ENCODE measurements around the gene MAB21L1. TPM values are rescaled to one million over a fixed set of nuclear protein-coding genes. Genes with fewer than 3 reads are reported as not detected.
A peak's percentile ranks its signal among the peaks of the same experiment; 100 is the strongest.

MAB21L1 gene
- total and polyA plus RNA-seq, 2 of the 8 experiments (the other 6 are each of a cell fraction or from before 2014, with no cell fraction given): not detected

GRCh38 chr13:35475212-35475959, 1.1 kb downstream of the MAB21L1 start:
- CTCF ChIA-PET (ENCODE audit: partially characterized antibody): interaction anchor here (1.1 kb wide), 1 partner anchor 245 kb away, joined by 4 read pairs; no protein-coding TSS in a partner anchor
- Histone ChIP-seq H3K18ac (ENCODE audit: extremely low read depth, low read length) (0 out of 2 replicates have a peak overlapping the region, but pooled peaks have one; percentile 3), H3K4me1 (replicated peaks in 1 of 4; ENCODE audit: control insufficient read depth in 3 of 4, insufficient read depth in 4 of 4, low read length in 3 of 4) (peaks cover 13 to 41% (median 28%) of the 10 kb centered on the region in 4 experiments), H3K23me2 (ENCODE audit: low read depth, low read length) (peaks cover 26% of the 10 kb centered on the region), H4K5ac (ENCODE audit: insufficient read length, low read depth, low read length) (no peak overlapping the region), H2BK120ac (replicated peaks; ENCODE audit: low read depth, low read length) (no peak overlapping the region), H2BK20ac (ENCODE audit: low read length) (no peak overlapping the region), H3K9me3 (ENCODE audit: insufficient read depth in 2 of 2, low read depth in 1 of 2, low read length in 1 of 2) (no peaks in the 10 kb centered on the region), H2AFZ (ENCODE audit: low read length) (no peak overlapping the region), H3K27me3 (replicated peaks in 1 of 4; ENCODE audit: control insufficient read depth in 3 of 4, extremely low read depth in 1 of 4, insufficient read depth in 3 of 4, low read length in 3 of 4) (peaks cover 47 to 85% (median 66%) of the 10 kb centered on the region in 4 experiments), H3K36me3 (ENCODE audit: control insufficient read depth in 2 of 4, insufficient read depth in 4 of 4, low read length in 3 of 4) (no peaks in the 10 kb centered on the region), H2BK12ac (ENCODE audit: low read depth, low read length) (0 out of 2 replicates have a peak overlapping the region, but pooled peaks have one; percentile 21), H2BK5ac (ENCODE audit: low read depth, low read length) (no peak overlapping the region), H2AK5ac (ENCODE audit: low read depth, low read length) (no peak overlapping the region), H3K14ac (ENCODE audit: insufficient read length) (no peak overlapping the region), H3K4ac (replicated peaks; ENCODE audit: insufficient read length, low read depth, low read length) (no peak overlapping the region), H3K23ac (ENCODE audit: insufficient read length) (no peak overlapping the region), H4K91ac (replicated peaks; ENCODE audit: insufficient read length, low read length) (no peak overlapping the region), H3K56ac (replicated peaks; ENCODE audit: insufficient read length, low read depth, low read length) (no peak overlapping the region), H2BK15ac (ENCODE audit: low read length) (no peak overlapping the region), H3K79me2 (ENCODE audit: control insufficient read depth in 1 of 2, insufficient read depth in 2 of 2, low read length in 2 of 2) (no peaks in the 10 kb centered on the region), H3K4me2 (ENCODE audit: insufficient read depth in 1 of 2, low read depth in 2 of 2, low read length in 2 of 2) (peak overlapping the region; percentile 92 to 93), H3K79me1 (ENCODE audit: low read depth, low read length) (no peaks in the 10 kb centered on the region), H3K4me3 (ENCODE audit: extremely low read depth in 1 of 4, insufficient read depth in 2 of 4, low read depth in 3 of 4, low read length in 4 of 4) (peak overlapping the region; percentile 41 to 63 (median 48)), H4K8ac (ENCODE audit: extremely low read depth, insufficient read depth, low read length) (peak overlapping the region; percentile 36; the same call in 1 of the 2 replicates), H3K9ac (replicated peaks in 1 of 4; ENCODE audit: extremely low read depth in 1 of 4, low read depth in 3 of 4, low read length in 3 of 4) (0 out of 7 replicates have a peak overlapping the region, but pooled peaks of 1 of the 4 experiments have one; percentile 50), H3K27ac (ENCODE audit: low read depth, low read length) (no peak overlapping the region), H4K20me1 (replicated peaks in 1 of 2; ENCODE audit: control insufficient read depth in 1 of 2, insufficient read depth in 2 of 2, low read length in 2 of 2) (peaks cover 22 to 37% of the 10 kb centered on the region in 2 experiments)
- DNase-seq (ENCODE audit: low read depth in 1 of 2, low spot score in 2 of 2): peak in 1 of 2 experiments; percentile 71
- peak; percentile 50 for FAIRE-seq
- WGBS, 2 experiments (ENCODE audit: extremely low coverage in 1 of 2, insufficient coverage in 1 of 2, insufficient read length in 1 of 2, insufficient replicate concordance in 2 of 2, low coverage in 1 of 2, low lambda C conversion rate in 2 of 2, missing lambda C conversion rate in 1 of 2): 1% methylated on average over 42 of the region's 47 CpGs; no CpG with 5 or more reads in 1 of the 2 experiments
- POLR2A ChIA-PET (ENCODE audit: partially characterized antibody): interaction anchor here (0.6 kb wide), 1 partner anchor 428 kb away, joined by 3 read pairs; no protein-coding TSS in a partner anchor
- TF ChIP-seq CTBP2 (IDR thresholded peaks at IDR 0.05; ENCODE audit: borderline replicate concordance, insufficient read depth, insufficient read length, low read length) (peak; percentile 83), EZH2 (IDR thresholded peaks at IDR 0.05; ENCODE audit: low read depth, low read length, severe bottlenecking) (peak; percentile 79), TBP (IDR thresholded peaks at IDR 0.05; ENCODE audit: low read depth, low read length) (0 out of 2 replicates have a peak, but pooled peaks have one; percentile 20), SUZ12 (IDR thresholded peaks at IDR 0.05; ENCODE audit: low read length) (peak; percentile 78; the same call in 1 of the 2 replicates), YY1 (IDR thresholded peaks at IDR 0.05; ENCODE audit: low read depth, low read length) (no peak), ATF3 (IDR thresholded peaks at IDR 0.05; ENCODE audit: insufficient read depth, low read depth, low read length) (no peak), RBBP5 (IDR thresholded peaks at IDR 0.05; ENCODE audit: borderline replicate concordance, low read depth, low read length) (0 out of 2 replicates have a peak, but pooled peaks have one; percentile 38), CHD2 (IDR thresholded peaks at IDR 0.05; ENCODE audit: low read length) (peak; percentile 59), KDM4A (IDR thresholded peaks at IDR 0.05; ENCODE audit: low read depth, low read length, severe bottlenecking) (peak; percentile 55)

Data from H1 (cell line).